H1 (cell line): ENCODE data around the gene TRAPPC3. TPM values are rescaled to one million over a fixed set of nuclear protein-coding genes. Genes with fewer than 3 reads are reported as not detected.
A peak's percentile ranks its signal among the peaks of the same experiment; 100 is the strongest.

Experiments used
- CTCF ChIA-PET: fragments of 300-600 bp; sonication (Branson Sonifier 250); formaldehyde crosslinking; loops from one replicate; lab custom pipeline; 2021; ENCODE audit not compliant: partially characterized antibody; lab: Charles Lee
- POLR2A ChIA-PET: fragments of 300-600 bp; sonication (Branson Sonifier 250); formaldehyde crosslinking; loops from one replicate; lab custom pipeline; 2021; ENCODE audit warnings: inconsistent platforms; ENCODE audit not compliant: partially characterized antibody; lab: Charles Lee
- DNase-seq, 2 experiments: peaks; one replicate each; pipeline versions ENCODE4 v3.0.0 to v3.0.0-alpha.2; 2010 to 2022; ENCODE audit warnings: low spot score in 2 of 2, low read depth in 1 of 2, mixed read lengths in 1 of 2
- FAIRE-seq: peaks from 2 replicates; lab custom pipeline; 2011; peaks lifted over from hg19 to GRCh38; lab: Jason Lieb, UNC
- H2AFZ ChIP-seq: 2 replicates; pipeline ENCODE4 v1.8.1; 2012; ENCODE audit warnings: low read length, inconsistent platforms
- H2AK5ac ChIP-seq: 2 replicates; pipeline ENCODE4 v1.6.1; 2013; ENCODE audit warnings: low read depth, low read length
- H2BK120ac ChIP-seq: replicated peaks from 2 replicates; pipeline ENCODE3; 2013; ENCODE audit warnings: low read depth, low read length, inconsistent platforms
- H2BK12ac ChIP-seq: 2 replicates; pipeline ENCODE4 v1.6.1; 2013; ENCODE audit warnings: low read depth, low read length
- H2BK15ac ChIP-seq: 2 replicates; pipeline ENCODE4 v1.6.1; 2013; ENCODE audit warnings: low read length
- H2BK20ac ChIP-seq: 2 replicates; pipeline ENCODE4 v1.6.1; 2013; ENCODE audit warnings: low read length
- H2BK5ac ChIP-seq: 2 replicates; pipeline ENCODE4 v1.6.1; 2013; ENCODE audit warnings: low read depth, low read length
- H3K14ac ChIP-seq: 2 replicates; pipeline ENCODE4 v1.6.1; 2013; ENCODE audit warnings: inconsistent platforms; ENCODE audit not compliant: insufficient read length
- H3K18ac ChIP-seq: 2 replicates; pipeline ENCODE4 v1.6.1; 2013; ENCODE audit warnings: low read length; ENCODE audit errors: extremely low read depth
- H3K23ac ChIP-seq: 2 replicates; pipeline ENCODE4 v1.6.1; 2013; ENCODE audit warnings: inconsistent platforms; ENCODE audit not compliant: insufficient read length
- H3K23me2 ChIP-seq: 2 replicates; pipeline ENCODE4 v1.6.1; 2013; ENCODE audit warnings: low read depth, low read length
- H3K27ac ChIP-seq: 2 replicates; pipeline ENCODE4 v1.6.1; 2011; ENCODE audit warnings: low read depth, low read length, inconsistent platforms
- H3K27me3 ChIP-seq, 4 experiments: replicated peaks in 1 of 4; 1 replicate in 1 of 4; 2 replicates in 3 of 4; pipeline versions ENCODE4 v1.6.1 to v1.8.1; 2011 to 2013; ENCODE audit warnings: low read length in 3 of 4, mild to moderate bottlenecking in 3 of 4, inconsistent platforms in 2 of 4, mixed read lengths in 2 of 4, moderate library complexity in 1 of 4; ENCODE audit not compliant: control insufficient read depth in 3 of 4, insufficient read depth in 3 of 4; ENCODE audit errors: extremely low read depth in 1 of 4
- H3K36me3 ChIP-seq, 4 experiments: 2 replicates each; pipeline versions ENCODE4 v1.6.1 to v1.8.1; 2011 to 2013; ENCODE audit warnings: mild to moderate bottlenecking in 4 of 4, low read length in 3 of 4, moderate library complexity in 2 of 4, control low read depth in 1 of 4, inconsistent platforms in 1 of 4; ENCODE audit not compliant: insufficient read depth in 4 of 4, control insufficient read depth in 2 of 4
- H3K4ac ChIP-seq: replicated peaks from 2 replicates; pipeline ENCODE3; 2013; ENCODE audit warnings: low read length, low read depth, mixed read lengths, inconsistent platforms; ENCODE audit not compliant: insufficient read length
- H3K4me1 ChIP-seq, 4 experiments: replicated peaks in 1 of 4; 1 replicate in 1 of 4; 2 replicates in 3 of 4; pipeline versions ENCODE4 v1.6.1 to v1.8.1; 2011 to 2013; ENCODE audit warnings: low read length in 3 of 4, inconsistent platforms in 2 of 4, mixed read lengths in 1 of 4; ENCODE audit not compliant: insufficient read depth in 4 of 4, control insufficient read depth in 3 of 4
- H3K4me2 ChIP-seq, 2 experiments: 2 replicates each; pipeline versions ENCODE4 v1.6.1 to v1.8.1; 2011 to 2013; ENCODE audit warnings: low read depth in 2 of 2, low read length in 2 of 2, control low read depth in 1 of 2, inconsistent platforms in 1 of 2, mild to moderate bottlenecking in 1 of 2; ENCODE audit not compliant: insufficient read depth in 1 of 2
- H3K4me3 ChIP-seq, 4 experiments: fragments of 200-600, 300-600 bp in 1 of 4; sonication (generic), shearing (Covaris generic), sonication (Bioruptor Twin) in 1 of 4; 2 replicates each; pipeline versions ENCODE4 v1.5.1 to v1.8.1; 2011 to 2016; ENCODE audit warnings: low read length in 4 of 4, low read depth in 3 of 4, control low read depth in 2 of 4, inconsistent platforms in 2 of 4, mild to moderate bottlenecking in 2 of 4, mixed read lengths in 1 of 4, moderate library complexity in 1 of 4; ENCODE audit not compliant: insufficient read depth in 2 of 4; ENCODE audit errors: extremely low read depth in 1 of 4
- H3K56ac ChIP-seq: replicated peaks from 2 replicates; pipeline ENCODE3; 2013; ENCODE audit warnings: low read depth, mild to moderate bottlenecking, mixed read lengths, low read length, inconsistent platforms; ENCODE audit not compliant: insufficient read length
- H3K79me1 ChIP-seq: 2 replicates; pipeline ENCODE4 v1.6.1; 2013; ENCODE audit warnings: low read depth, low read length, control low read depth
- H3K79me2 ChIP-seq, 2 experiments: 2 replicates each; pipeline versions ENCODE4 v1.6.1 to v1.8.1; 2012 to 2013; ENCODE audit warnings: low read length in 2 of 2, mild to moderate bottlenecking in 2 of 2, inconsistent platforms in 1 of 2; ENCODE audit not compliant: insufficient read depth in 2 of 2, control insufficient read depth in 1 of 2
- H3K9ac ChIP-seq, 4 experiments: replicated peaks in 1 of 4; 1 replicate in 1 of 4; 2 replicates in 3 of 4; pipeline versions ENCODE4 v1.6.1 to v1.8.1; 2011 to 2013; ENCODE audit warnings: low read depth in 3 of 4, low read length in 3 of 4, control low read depth in 2 of 4, mild to moderate bottlenecking in 2 of 4, moderate library complexity in 2 of 4, inconsistent platforms in 1 of 4; ENCODE audit errors: extremely low read depth in 1 of 4
- H3K9me3 ChIP-seq, 2 experiments: 2 replicates each; pipeline versions ENCODE4 v1.6.1 to v1.8.1; 2012 to 2013; ENCODE audit warnings: mild to moderate bottlenecking in 2 of 2, moderate library complexity in 2 of 2, control low read depth in 1 of 2, inconsistent platforms in 1 of 2, low read depth in 1 of 2, low read length in 1 of 2, mixed read lengths in 1 of 2; ENCODE audit not compliant: insufficient read depth in 2 of 2
- H4K20me1 ChIP-seq, 2 experiments: replicated peaks in 1 of 2; 2 replicates each; pipeline versions ENCODE3 to v1.8.1; 2011 to 2013; ENCODE audit warnings: inconsistent platforms in 2 of 2, low read length in 2 of 2, mild to moderate bottlenecking in 1 of 2; ENCODE audit not compliant: insufficient read depth in 2 of 2, control insufficient read depth in 1 of 2
- H4K5ac ChIP-seq: 2 replicates; pipeline ENCODE4 v1.6.1; 2013; ENCODE audit warnings: low read length, low read depth, mixed read lengths, inconsistent platforms; ENCODE audit not compliant: insufficient read length
- H4K8ac ChIP-seq: 2 replicates; pipeline ENCODE4 v1.8.0; 2013; ENCODE audit warnings: mild to moderate bottlenecking, moderate library complexity, low read length, inconsistent platforms; ENCODE audit not compliant: insufficient read depth; ENCODE audit errors: extremely low read depth
- H4K91ac ChIP-seq: replicated peaks from 2 replicates; pipeline ENCODE3; 2013; ENCODE audit warnings: low read length, mixed read lengths, inconsistent platforms; ENCODE audit not compliant: insufficient read length
- CBX5 ChIP-seq: fragments of 300-800, 300-1000 bp; sonication (generic); IDR thresholded peaks from 2 replicates; pipeline ENCODE4 v1.7.1; 2016; ENCODE audit warnings: antibody characterized with exemption, low read length, low read depth
- RAD21 ChIP-seq, 2 experiments: IDR thresholded peaks in 1 of 2; conservative IDR thresholded peaks in 1 of 2; 2 replicates each; pipeline ENCODE4 v1.6.1; 2011; ENCODE audit warnings: low read depth in 2 of 2, low read length in 2 of 2, improper control_type of control experiment in 1 of 2, inconsistent platforms in 1 of 2, mild to moderate bottlenecking in 1 of 2, moderate library complexity in 1 of 2
- TCF12 ChIP-seq: IDR thresholded peaks from 2 replicates; pipeline ENCODE4 v1.6.1; 2011; ENCODE audit warnings: low read depth, mild to moderate bottlenecking, low read length
- WGBS, 2 experiments: shearing (Covaris generic) in 1 of 2; methylation state at CpG; one replicate each; pipeline versions ENCODE4 v1.1.6 to v1.1.7; 2013 to 2015; ENCODE audit warnings: low lambda C conversion rate in 2 of 2, mixed read lengths in 2 of 2, inconsistent platforms in 1 of 2, low coverage in 1 of 2, missing lambda C conversion rate in 1 of 2; ENCODE audit not compliant: insufficient replicate concordance in 2 of 2, insufficient coverage in 1 of 2, insufficient read length in 1 of 2; ENCODE audit errors: extremely low coverage in 1 of 2, missing lambda C conversion rate in 1 of 2; 5-methylcytosine and 5-hydroxymethylcytosine counted together
- polyA plus RNA-seq, 7 experiments: library from polyadenylated mRNA; depleted of rRNA in 3 of 7; stranded (reverse) in 5 of 7; unstranded in 2 of 7; fragments of >200 nt in 5 of 7; fragments of 200-250 nt in 2 of 7; gene quantifications; 1 replicate in 5 of 7; 2 replicates in 1 of 7; 4 replicates in 1 of 7; pipeline versions ENCODE4 v1.2.1 to v1.2.3, GENCODE V29; 2011 to 2013; ENCODE audit warnings: missing spikeins in 2 of 7, mixed read lengths in 2 of 7
- total RNA-seq: library from RNA; stranded (reverse); fragmentation: NEBNext Ultra II Directional; extraction: Animal tissue kit (Norgen Biotek cat#: 25700); gene quantifications from 2 replicates; pipeline ENCODE4 v1.2.1, GENCODE V29; 2021

TRAPPC3 gene
- total and polyA plus RNA-seq, 2 of the 8 experiments (the other 6 are each of a cell fraction or from before 2014, with no cell fraction given), result 47.8 to 51.0 TPM

DNA sequence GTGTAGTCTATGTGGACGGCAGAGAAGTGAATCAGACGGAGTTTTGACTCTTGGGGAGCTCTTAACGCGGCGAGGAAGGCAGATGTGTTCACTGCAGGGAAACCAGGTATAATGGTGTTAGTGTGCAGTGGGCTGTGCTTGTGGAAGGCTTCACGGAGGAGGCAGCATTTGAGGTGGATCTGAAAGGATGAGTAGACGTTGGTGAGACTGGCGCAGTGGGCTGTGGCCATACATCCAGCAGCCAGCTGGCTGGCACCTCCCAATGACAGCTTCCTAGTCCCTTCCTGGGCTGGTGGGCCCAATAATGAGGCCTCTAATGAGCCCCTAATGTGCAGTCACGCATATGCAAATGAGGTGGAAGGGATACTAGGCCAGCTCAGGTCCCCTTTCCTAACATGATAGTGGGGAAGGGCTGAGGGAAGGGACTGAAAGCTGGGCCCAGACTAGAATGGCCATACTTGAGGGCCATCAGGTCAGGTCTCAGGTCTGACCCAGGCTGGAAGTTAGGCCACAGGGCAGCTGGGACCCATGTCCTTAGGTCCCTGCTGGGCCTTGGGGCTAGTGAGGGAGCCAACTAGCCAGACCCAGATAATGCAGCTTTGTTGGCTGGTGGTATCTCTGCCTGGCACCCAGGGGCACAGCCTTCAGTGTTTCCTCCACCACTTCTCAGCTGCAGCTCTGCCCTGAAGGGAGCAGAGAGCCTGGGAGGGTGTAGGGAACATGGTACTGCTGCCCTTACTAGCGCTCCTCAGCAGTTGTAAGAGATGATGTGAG lies 10.5 kb upstream of the TRAPPC3 start:
- peaks cover 0 to 27% (median 16%) of the 10 kb centered on the region in 4 experiments; a peak in 6 of 7 replicates for H3K4me1 ChIP-seq
- DNase-seq (no peak), FAIRE-seq (no peak)
- no peak overlapping the region for H3K14ac ChIP-seq
- H2BK5ac ChIP-seq, result no peak overlapping the region
- peaks cover 17% of the 10 kb centered on the region for H3K79me1 ChIP-seq
- peak overlapping the region in 1 of 2 experiments; percentile 62; a peak in 1 of 4 replicates for H3K4me2 ChIP-seq
- H3K56ac ChIP-seq, result no peak overlapping the region
- POLR2A ChIA-PET, result interaction anchor here (0.9 to 4.3 kb wide), 16 partner anchors 9 to 160 kb away, joined by 3 to 49 read pairs (median 9); partner anchors contain the start of genes THRAP3 and TRAPPC3
- no peak overlapping the region for H4K5ac ChIP-seq
- H3K9ac ChIP-seq, result no peak overlapping the region; a peak in 1 of 7 replicates
- peak overlapping the region; percentile 50 for H3K4ac ChIP-seq
- no peak overlapping the region for H3K27ac ChIP-seq
- no peaks in the 10 kb centered on the region for H3K9me3 ChIP-seq
- peaks cover 0 to 50% of the 10 kb centered on the region in 2 experiments; a peak in 3 of 4 replicates for H3K79me2 ChIP-seq
- H4K91ac ChIP-seq, result no peak overlapping the region
- H2BK20ac ChIP-seq, result no peak overlapping the region
- peak overlapping the region; percentile 43; the same call in 1 of the 2 replicates for H2AK5ac ChIP-seq
- H3K4me3 ChIP-seq, result no peak overlapping the region
- peaks cover 0 to 17% of the 10 kb centered on the region in 2 experiments for H4K20me1 ChIP-seq
- H3K36me3 ChIP-seq, result no peaks in the 10 kb centered on the region
- WGBS, 2 experiments, result 92% methylated on average over 10 of the region's 10 CpGs; no CpG with 5 or more reads in 1 of the 2 experiments
- peaks cover 0 to 4% (median 4%) of the 10 kb centered on the region in 4 experiments; a peak in 4 of 7 replicates for H3K27me3 ChIP-seq
- peak overlapping the region; percentile 51; the same call in 1 of the 2 replicates for H2BK15ac ChIP-seq
- CTCF ChIA-PET, result interaction anchor here (0.9 to 17.6 kb wide), 12 partner anchors 10 to 126 kb away, joined by 3 to 233 read pairs (median 13); partner anchors contain the start of genes THRAP3 and TRAPPC3
- peaks cover 11% of the 10 kb centered on the region for H3K23me2 ChIP-seq
- no peak overlapping the region for H3K18ac ChIP-seq
- H2BK120ac ChIP-seq, result no peak overlapping the region
- H4K8ac ChIP-seq, result no peak overlapping the region; the same call in 1 of the 2 replicates
- H2AFZ ChIP-seq, result no peak overlapping the region
- H2BK12ac ChIP-seq, result 0 out of 2 replicates have a peak overlapping the region, but pooled peaks have one; percentile 4
- H3K23ac ChIP-seq, result no peak overlapping the region
- TF ChIP-seq RAD21 (IDR thresholded peaks at IDR 0.05 in 1 of 2, conservative IDR thresholded peaks at IDR 0.05 in 1 of 2; ENCODE audit: low read depth in 2 of 2, low read length in 2 of 2) (no peak), TCF12 (no peak), CBX5 (no peak)
